GM23248 (cell line): ENCODE results near the gene HMGB1. TPM values are rescaled to one million over a fixed set of nuclear protein-coding genes. Genes with fewer than 3 reads are reported as not detected.

Experiments
- DNase-seq: peaks from one replicate; pipeline ENCODE4 v3.0.0-alpha.2; 2015
- H2AFZ ChIP-seq: fragments of 200-600 bp; sonication (generic); 2 replicates; pipeline ENCODE4 v1.6.1; 2016; ENCODE audit warnings: antibody characterized with exemption
- H3F3A ChIP-seq: fragments of 200-600 bp; sonication (generic); 2 replicates; pipeline ENCODE4 v1.6.1; 2016; ENCODE audit warnings: mild to moderate bottlenecking, antibody characterized with exemption, mixed run types; ENCODE audit not compliant: insufficient read depth
- H3K27ac ChIP-seq: fragments of 200-600 bp; sonication (generic); 2 replicates; pipeline ENCODE4 v1.5.1; 2016; ENCODE audit warnings: mild to moderate bottlenecking
- H3K27me3 ChIP-seq: fragments of 200-600 bp; sonication (generic); replicated peaks from 2 replicates; pipeline ENCODE4 v1.6.1; 2016; ENCODE audit warnings: mild to moderate bottlenecking; ENCODE audit not compliant: insufficient read depth
- H3K36me3 ChIP-seq: fragments of 200-600 bp; sonication (generic); 2 replicates; pipeline ENCODE4 v1.6.1; 2016; ENCODE audit warnings: low read depth, mild to moderate bottlenecking
- H3K4me1 ChIP-seq: fragments of 200-600 bp; sonication (generic); 2 replicates; pipeline ENCODE4 v1.6.1; 2016; ENCODE audit warnings: mild to moderate bottlenecking; ENCODE audit not compliant: insufficient read depth
- H3K4me2 ChIP-seq: fragments of 200-600 bp; sonication (generic); one replicate; pipeline ENCODE4 v1.6.1; 2016; ENCODE audit warnings: mild to moderate bottlenecking; ENCODE audit not compliant: unreplicated experiment
- H3K4me3 ChIP-seq: fragments of 200-600 bp; sonication (generic); 2 replicates; pipeline ENCODE4 v1.5.1; 2016; ENCODE audit warnings: mild to moderate bottlenecking
- H3K79me2 ChIP-seq: fragments of 200-600 bp; sonication (generic); 2 replicates; pipeline ENCODE4 v1.6.1; 2016; ENCODE audit warnings: mild to moderate bottlenecking; ENCODE audit not compliant: insufficient read depth
- H3K9ac ChIP-seq: fragments of 200-600 bp; sonication (generic); 2 replicates; pipeline ENCODE4 v1.6.1; 2016; ENCODE audit warnings: mild to moderate bottlenecking
- H3K9me2 ChIP-seq: fragments of 200-600 bp; sonication (generic); 2 replicates; pipeline ENCODE4 v1.6.1; 2016; ENCODE audit warnings: mixed run types, mild to moderate bottlenecking, moderate library complexity; ENCODE audit not compliant: insufficient read depth
- H3K9me3 ChIP-seq: fragments of 200-600 bp; sonication (generic); one replicate; pipeline ENCODE4 v1.6.1; 2017; ENCODE audit warnings: low read depth
- H4K20me1 ChIP-seq: fragments of 200-600 bp; sonication (generic); 2 replicates; pipeline ENCODE4 v1.6.0; 2016; ENCODE audit not compliant: insufficient read depth
- EZH2 ChIP-seq: fragments of 200-600 bp; sonication (generic); IDR thresholded peaks from 2 replicates; pipeline ENCODE4 v1.6.1; 2018; ENCODE audit warnings: antibody characterized with exemption, mild to moderate bottlenecking; ENCODE audit not compliant: insufficient read depth, poor library complexity, severe bottlenecking
- EZH2phosphoT487 ChIP-seq: fragments of 200-600 bp; sonication (generic); IDR thresholded peaks from 2 replicates; pipeline ENCODE4 v1.6.1; 2018; ENCODE audit warnings: antibody characterized with exemption, moderate library complexity, mild to moderate bottlenecking, low read depth; ENCODE audit not compliant: insufficient read depth
- WGBS, 2 experiments: methylation state at CpG; one replicate each; pipeline ENCODE4 v1.1.6; 2015 to 2017; ENCODE audit warnings: low lambda C conversion rate in 2 of 2, low coverage in 1 of 2; ENCODE audit errors: missing lambda C conversion rate in 2 of 2; 5-methylcytosine and 5-hydroxymethylcytosine counted together
- in situ Hi-C: fragments of 300-500 bp; cut with MboI; formaldehyde crosslinking; loops from 2 replicates; pipeline ENCODE4 v1.15.0; 2020
- polyA plus RNA-seq: library from polyadenylated mRNA; unstranded; fragments of >200 nt; fragmentation: Nextera tagmentation; extraction: Ambion mirVana; gene quantifications from 2 replicates; pipeline ENCODE4 v1.2.1, GENCODE V29; 2016
- total RNA-seq: library from RNA; depleted of rRNA; stranded (reverse); fragments of >200 nt; shearing (Covaris generic); gene quantifications from 2 replicates; pipeline ENCODE4 v1.2.3, GENCODE V29; 2014

HMGB1 gene
- total and polyA plus RNA-seq, 2 experiments from 2014 or later, result 233 to 430 TPM

- in situ Hi-C loops, result no loop called here
- WGBS, 2 experiments, result 97 to 100% methylated on average over 1 of the region's 1 CpG
Observed at GRCh38 chr13:30473675-30474074, 7.9 kb upstream of the HMGB1 start.

GRCh38 chr13:30466841-30467252, 1.1 kb upstream of the HMGB1 start:
- 35 to 37% methylated on average over 4 of the region's 4 CpGs for WGBS, 2 experiments
- peak overlapping the region; percentile 96 for H3K27ac ChIP-seq
- in situ Hi-C loops, result no loop called here

More at GRCh38 chr13:30473675-30474074, 7.9 kb upstream of the HMGB1 start:
- H3F3A ChIP-seq, result no peaks in the 10 kb centered on the region
- no peak overlapping the region for H3K27ac ChIP-seq
- no peak for TF ChIP-seq EZH2phosphoT487
- no peak for TF ChIP-seq EZH2
- no peak overlapping the region for H2AFZ ChIP-seq
- no peaks in the 10 kb centered on the region for H4K20me1 ChIP-seq
- no peak overlapping the region for H3K9ac ChIP-seq
- no peaks in the 10 kb centered on the region for H3K9me2 ChIP-seq
- no peaks in the 10 kb centered on the region for H3K79me2 ChIP-seq
- H3K4me3 ChIP-seq, result no peak overlapping the region
- H3K36me3 ChIP-seq, result no peaks in the 10 kb centered on the region
- H3K4me1 ChIP-seq, result no peaks in the 10 kb centered on the region
- DNase-seq, result no peak
- no peaks in the 10 kb centered on the region for H3K27me3 ChIP-seq
- H3K4me2 ChIP-seq, result no peak overlapping the region
- no peaks in the 10 kb centered on the region for H3K9me3 ChIP-seq

GRCh38 chr13:30466358-30466714, 600 bp upstream of the HMGB1 start:
- 1 to 2% methylated on average over 11 of the region's 11 CpGs for WGBS, 2 experiments
- peak; percentile 64 for DNase-seq
- in situ Hi-C loops, result no loop called here

More at GRCh38 chr13:30466841-30467252, 1.1 kb upstream of the HMGB1 start:
- Histone ChIP-seq H4K20me1 (no peaks in the 10 kb centered on the region), H3K9me2 (no peaks in the 10 kb centered on the region), H3K4me3 (peak overlapping the region; percentile 84), H3K36me3 (peaks cover 15% of the 10 kb centered on the region), H3K4me1 (peaks cover 29% of the 10 kb centered on the region), H3K27me3 (no peaks in the 10 kb centered on the region), H3K9me3 (no peaks in the 10 kb centered on the region), H3K9ac (peak overlapping the region; percentile 47), H2AFZ (peak overlapping the region; percentile 63), H3K4me2 (peak overlapping the region; percentile 64), H3K79me2 (peaks cover 23% of the 10 kb centered on the region), H3F3A (peaks cover 26% of the 10 kb centered on the region)
- DNase-seq, result peak; percentile 27
- TF ChIP-seq EZH2phosphoT487 (no peak), EZH2 (no peak)

GRCh38 chr13:30465343-30465592, 468 bp downstream of the HMGB1 start:
- Histone ChIP-seq H3K4me1 (peaks cover 35% of the 10 kb centered on the region), H4K20me1 (no peaks in the 10 kb centered on the region), H2AFZ (peak overlapping the region; percentile 43; the same call in 1 of the 2 replicates), H3K9me3 (no peaks in the 10 kb centered on the region), H3K4me2 (peak overlapping the region; percentile 64), H3K27me3 (no peaks in the 10 kb centered on the region), H3K79me2 (peaks cover 30% of the 10 kb centered on the region), H3K27ac (peak overlapping the region; percentile 96), H3K9me2 (no peaks in the 10 kb centered on the region), H3K4me3 (peak overlapping the region; percentile 84), H3F3A (peaks cover 33% of the 10 kb centered on the region), H3K36me3 (peaks cover 21% of the 10 kb centered on the region), H3K9ac (peak overlapping the region; percentile 98)
- TF ChIP-seq EZH2, result no peak
- no peak for TF ChIP-seq EZH2phosphoT487
- 0% methylated on average over 1 to 41 of the region's 41 CpGs for WGBS, 2 experiments
- DNase-seq, result no peak
- in situ Hi-C loops, result no loop called here

More at GRCh38 chr13:30466358-30466714, 600 bp upstream of the HMGB1 start:
- Histone ChIP-seq H3K9me2 (no peaks in the 10 kb centered on the region), H3F3A (peaks cover 32% of the 10 kb centered on the region), H3K9me3 (no peaks in the 10 kb centered on the region), H4K20me1 (no peaks in the 10 kb centered on the region), H3K27me3 (no peaks in the 10 kb centered on the region), H3K36me3 (peaks cover 20% of the 10 kb centered on the region), H3K79me2 (peaks cover 28% of the 10 kb centered on the region), H3K4me1 (peaks cover 34% of the 10 kb centered on the region), H3K9ac (peak overlapping the region; percentile 47), H3K27ac (peak overlapping the region; percentile 96), H3K4me3 (peak overlapping the region; percentile 84), H2AFZ (peak overlapping the region; percentile 63), H3K4me2 (peak overlapping the region; percentile 64)
- TF ChIP-seq EZH2 (no peak), EZH2phosphoT487 (no peak)
